Measurements from ENCODE around the gene SORCS1.

Gene SORCS1

DNA sequence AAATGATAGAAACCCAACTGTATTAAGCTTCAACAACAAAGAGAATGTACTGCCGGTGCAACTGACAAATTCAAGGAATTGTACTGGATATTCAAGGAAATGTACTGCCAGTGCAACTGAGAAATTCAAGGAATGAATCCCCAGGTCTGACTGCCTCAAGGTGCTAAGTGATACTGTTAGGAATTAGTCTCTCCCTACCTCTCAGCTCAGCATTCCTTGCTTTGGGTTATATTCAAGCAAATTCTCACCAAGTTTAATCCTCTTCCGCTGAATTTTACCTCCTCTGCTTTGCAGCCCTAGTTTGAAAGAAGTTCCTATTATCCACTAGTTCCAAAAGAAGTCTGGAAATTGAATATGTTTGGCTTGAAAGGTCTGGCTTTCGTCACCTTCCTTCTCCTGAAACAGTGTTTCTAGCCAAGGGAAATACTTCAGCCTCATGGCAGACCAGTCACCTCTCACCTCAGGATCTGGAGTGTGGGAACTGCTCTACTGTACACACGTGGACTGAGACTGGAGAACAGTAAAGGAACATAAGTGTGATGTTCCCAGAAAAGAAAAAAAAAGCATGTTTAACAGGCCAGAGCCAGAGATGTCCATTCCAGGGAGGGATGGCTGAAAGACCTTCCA lies 60.4 kb downstream of the SORCS1 start:
- DNase-seq (ENCODE audit: low read depth in 2 of 2) = no peak

DNA sequence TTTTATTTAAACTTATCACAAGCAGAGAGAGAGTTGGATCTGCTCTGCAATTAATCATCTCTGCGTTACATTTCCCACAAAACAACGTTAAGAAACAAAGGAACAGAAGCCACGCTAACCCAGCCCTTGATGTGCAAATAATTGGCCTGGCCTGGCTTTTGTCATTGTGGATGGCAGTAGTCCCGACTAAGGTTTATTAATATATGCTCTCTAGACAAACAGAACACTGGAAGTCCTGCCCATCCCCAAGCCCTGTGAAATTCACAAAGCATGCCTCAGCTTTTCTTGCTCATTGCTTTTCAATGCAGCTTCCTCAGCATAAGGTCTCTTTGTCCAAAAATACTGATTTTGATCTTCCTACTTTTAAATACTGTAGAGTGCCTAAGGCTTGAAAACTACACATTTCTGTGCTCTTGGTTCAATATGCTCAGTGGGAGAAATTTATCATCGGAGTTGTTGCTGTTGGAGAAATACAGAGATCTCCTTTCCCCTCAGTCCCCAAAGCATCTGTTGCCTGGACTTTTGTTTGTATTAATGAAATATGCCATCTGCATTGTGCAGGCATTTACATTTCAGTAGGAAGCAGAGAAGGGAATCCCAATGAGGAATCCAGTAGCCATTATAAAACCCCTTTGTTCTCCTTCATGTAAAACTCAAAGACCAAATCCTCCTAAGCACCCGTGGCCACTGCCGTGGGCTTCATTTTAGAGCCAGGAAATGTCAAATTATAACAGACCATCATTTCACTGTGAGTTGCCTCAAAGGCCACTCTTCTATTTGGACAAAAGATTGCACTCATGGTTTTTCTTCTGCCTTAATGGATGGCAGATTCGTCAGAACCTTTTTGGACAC lies 61.1 kb downstream of the SORCS1 start:
- DNase-seq (ENCODE audit: low read depth in 2 of 2) = no peak

DNA sequence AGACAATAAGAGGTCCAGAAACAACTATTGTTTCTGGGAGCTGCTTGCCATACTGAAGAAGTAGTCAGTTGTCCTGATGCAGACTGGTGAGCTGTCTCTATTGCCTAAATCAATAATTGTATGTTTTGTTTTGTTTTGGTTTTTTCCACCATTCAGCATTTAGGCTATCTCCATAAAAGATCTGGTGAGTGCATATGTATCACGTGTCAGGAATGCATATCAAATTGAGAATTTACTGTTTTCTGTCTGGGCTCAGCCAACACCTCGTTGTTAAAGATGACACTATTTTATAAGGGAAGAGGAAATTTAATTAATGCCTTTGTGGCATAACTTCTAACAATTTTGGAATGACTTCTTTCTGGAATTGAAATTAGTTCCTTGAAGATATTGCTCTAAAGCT lies 66.2 kb downstream of the SORCS1 start:
- DNase-seq (ENCODE audit: low read depth in 2 of 2) = no peak

- no peak for DNase-seq (ENCODE audit: low read depth in 2 of 2)
These were observed 69.5 kb downstream of the SORCS1 start for GRCh38 chr10:107094824-107095522.

- DNase-seq (ENCODE audit: low read depth in 2 of 2) = no peak
These were observed 72.2 kb downstream of the SORCS1 start for GRCh38 chr10:107092321-107092720.

DNA sequence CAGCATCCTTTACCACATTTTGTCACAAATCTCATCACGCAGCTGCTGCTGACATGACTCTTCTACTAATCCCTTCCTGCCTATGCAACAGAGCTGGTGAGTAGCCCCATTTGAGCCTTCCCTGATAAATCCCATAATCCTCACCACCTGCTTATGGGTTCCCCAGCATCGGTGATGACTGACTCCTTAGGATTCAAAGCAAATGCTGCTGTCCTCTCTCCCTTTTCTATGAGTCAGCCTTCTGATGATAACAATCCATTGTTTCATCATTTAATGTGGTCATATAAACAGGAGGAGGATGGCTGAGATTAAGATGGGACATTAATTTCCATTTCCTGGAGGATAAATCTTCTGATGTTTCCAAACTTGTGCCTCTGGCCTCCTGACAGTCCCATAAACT lies 73.4 kb downstream of the SORCS1 start:
- no peak for DNase-seq (ENCODE audit: low read depth in 2 of 2)

GRCh38 chr10:107085665-107086525 lies 78.6 kb downstream of the SORCS1 start:
- no peak for DNase-seq (ENCODE audit: low read depth in 2 of 2)

- DNase-seq (ENCODE audit: low read depth in 2 of 2) = no peak
These were observed 81.0 kb downstream of the SORCS1 start for GRCh38 chr10:107083388-107084009.

DNA sequence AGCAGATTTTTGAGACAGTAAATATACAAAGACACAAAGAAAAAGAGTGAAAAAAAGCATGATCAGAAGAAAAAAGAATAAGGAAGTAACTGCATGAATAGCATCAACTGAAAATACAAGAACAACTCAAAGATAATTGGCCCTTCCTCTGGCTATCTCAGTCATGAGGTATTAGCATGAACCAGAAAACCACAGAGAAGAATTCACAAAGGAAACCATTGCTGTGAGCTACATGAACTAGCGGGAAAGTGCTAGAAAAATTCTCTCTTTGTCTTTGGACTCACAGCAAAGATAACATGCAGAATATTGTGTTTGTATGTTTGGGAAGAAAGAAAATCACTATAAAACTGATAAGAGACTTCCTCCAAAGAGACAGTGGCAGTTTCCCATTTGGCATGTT lies 82.9 kb downstream of the SORCS1 start:
- DNase-seq (ENCODE audit: low read depth in 2 of 2) = no peak

- no peak for DNase-seq (ENCODE audit: low read depth in 2 of 2)
These were observed 89.4 kb downstream of the SORCS1 start for GRCh38 chr10:107075117-107075516.

DNA sequence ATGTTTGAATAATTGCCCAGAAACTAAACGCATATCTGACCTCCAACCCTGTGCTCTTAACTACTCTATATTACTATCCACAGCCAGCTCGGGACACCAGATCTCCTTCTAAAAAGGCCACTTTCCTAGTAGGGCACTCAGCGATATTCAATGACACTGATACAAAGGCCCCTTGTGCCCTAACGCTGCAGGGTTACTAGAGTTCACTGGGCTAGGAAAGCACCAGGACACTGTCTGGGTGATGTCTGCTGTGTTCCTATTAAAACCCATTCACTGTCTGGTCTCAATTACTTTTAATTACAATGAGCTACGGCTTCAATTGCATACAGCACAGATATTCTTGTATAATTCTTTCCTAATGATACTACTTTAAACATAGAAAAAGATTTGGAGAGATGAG lies 91.7 kb downstream of the SORCS1 start:
- no peak for DNase-seq (ENCODE audit: low read depth in 2 of 2)

- no peak for DNase-seq (ENCODE audit: low read depth in 2 of 2)
These were observed 92.5 kb downstream of the SORCS1 start for GRCh38 chr10:107072028-107072427.

- DNase-seq (ENCODE audit: low read depth in 2 of 2) = no peak
These were observed 93.2 kb downstream of the SORCS1 start for GRCh38 chr10:107071301-107071700.

GRCh38 chr10:107067843-107068242 lies 96.7 kb downstream of the SORCS1 start:
- no peak for DNase-seq (ENCODE audit: low read depth in 2 of 2)

DNA sequence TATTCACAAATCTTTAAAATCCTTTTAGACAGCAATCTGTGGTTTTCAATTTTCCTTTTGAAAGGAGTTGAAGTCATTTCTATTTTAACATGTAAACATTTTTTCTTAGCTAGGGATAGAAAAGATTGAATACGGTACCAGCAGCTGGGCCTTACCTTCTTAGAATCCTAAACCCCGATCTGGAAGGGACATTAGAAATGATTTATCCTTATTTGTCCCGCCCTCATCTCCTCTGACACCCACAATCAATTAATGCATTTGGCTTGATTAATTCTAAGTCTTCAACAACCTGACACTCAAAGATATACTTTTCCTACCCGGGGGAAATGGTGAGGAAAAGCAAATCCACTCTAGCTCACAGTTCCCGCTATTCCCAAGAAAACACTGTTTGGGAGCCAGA lies 100.4 kb downstream of the SORCS1 start:
- no peak for DNase-seq (ENCODE audit: low read depth in 2 of 2)

DNA sequence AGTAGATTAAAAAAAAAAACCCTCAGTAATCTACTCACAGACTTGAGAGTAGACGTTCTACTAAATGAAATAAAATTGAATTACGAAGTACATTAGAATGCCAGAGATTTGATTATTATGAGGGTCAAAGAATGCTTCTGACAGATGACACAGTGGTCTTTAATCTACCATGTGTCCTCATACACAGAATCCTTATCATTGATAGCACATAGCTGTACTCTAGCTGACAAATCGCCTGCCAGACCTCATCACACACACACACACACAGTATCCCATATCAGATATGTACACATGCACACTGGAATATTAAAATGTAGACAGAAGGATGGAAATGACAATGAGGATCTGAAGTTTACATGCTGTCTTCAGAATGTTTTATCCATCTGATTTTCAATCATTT lies 104.6 kb downstream of the SORCS1 start:
- DNase-seq (ENCODE audit: low read depth in 2 of 2) = no peak

DNA sequence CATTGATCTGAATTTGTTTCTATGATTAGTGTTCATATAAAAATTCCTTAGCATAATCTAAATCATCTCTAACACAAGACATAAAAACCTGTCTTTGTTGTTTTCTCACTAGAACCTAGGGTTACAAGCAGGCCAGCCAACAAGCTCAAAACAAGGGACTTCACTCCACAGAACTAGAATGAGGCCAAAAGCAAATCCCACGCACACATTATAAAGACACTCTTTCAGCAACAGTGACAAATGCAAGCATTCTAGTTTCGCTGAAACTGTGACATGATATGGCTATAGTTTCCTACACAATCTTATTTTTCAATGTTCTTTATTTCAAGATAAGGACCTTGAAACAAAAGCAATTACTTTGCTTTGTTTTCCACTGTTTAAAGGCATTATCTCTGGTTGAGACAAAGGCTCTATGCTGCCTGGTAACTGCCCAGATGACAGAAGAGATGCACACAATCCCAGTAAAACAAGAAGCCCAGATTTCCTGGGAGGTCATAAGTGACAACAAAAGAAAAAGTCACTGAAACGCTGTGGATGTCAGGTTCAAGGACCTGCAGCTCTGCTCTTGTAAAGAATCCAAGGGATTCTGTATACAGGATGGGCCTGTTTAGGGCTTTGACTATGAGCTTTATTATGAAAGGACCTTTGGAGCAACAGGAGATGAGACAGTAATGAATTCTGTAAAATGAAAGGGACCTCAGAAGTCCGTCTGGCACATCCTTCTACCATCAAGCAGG lies 105.3 kb downstream of the SORCS1 start:
- DNase-seq (ENCODE audit: low read depth in 2 of 2) = no peak

GRCh38 chr10:107058331-107058730 lies 106.2 kb downstream of the SORCS1 start:
- no peak for DNase-seq (ENCODE audit: low read depth in 2 of 2)

GRCh38 chr10:107056182-107056581 lies 108.3 kb downstream of the SORCS1 start:
- no peak for DNase-seq (ENCODE audit: low read depth in 2 of 2)

DNA sequence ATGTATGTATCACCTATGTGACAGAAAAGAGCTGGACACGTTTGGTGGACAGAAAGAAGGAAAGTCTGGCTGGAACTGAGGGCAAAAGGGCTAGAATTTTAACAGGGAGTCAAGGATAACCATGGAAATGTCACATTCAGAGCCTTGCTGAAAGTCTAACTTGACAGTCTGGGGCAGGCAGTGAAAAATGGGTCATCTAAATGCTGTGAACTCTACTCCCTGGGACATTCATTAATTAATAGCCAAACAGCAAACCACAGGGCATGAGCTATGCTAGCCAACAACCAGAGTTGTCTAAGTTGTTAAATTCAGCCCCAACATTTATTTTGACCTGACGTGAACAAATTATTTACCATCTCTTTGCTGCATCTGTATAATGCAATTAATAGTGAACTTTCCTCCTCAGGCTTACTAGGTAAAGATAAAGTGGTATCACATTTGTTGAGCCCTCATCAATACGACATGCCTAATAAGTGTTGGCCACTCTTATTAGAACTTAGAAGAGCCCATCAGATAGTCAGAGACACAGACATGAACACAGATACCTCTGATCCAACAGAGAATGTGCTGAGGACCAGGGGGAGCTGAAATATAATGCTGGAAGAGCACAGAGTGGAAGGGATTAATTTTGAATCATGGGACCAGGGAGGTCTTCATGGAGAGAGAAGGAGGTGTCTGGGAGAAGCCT lies 109.9 kb downstream of the SORCS1 start:
- DNase-seq (ENCODE audit: low read depth in 2 of 2) = no peak
